RCC 7860 (cell line): ENCODE measurements around the gene ZSCAN10.
"Not testable (repeated sequence)": the region's sequence is repeated elsewhere in the genome, so short reads cannot be mapped to it uniquely, and the experiment has no call there.

Experiments used
- DNase-seq: peaks from one replicate; pipeline ENCODE4 v3.0.0-alpha.2; 2015; ENCODE audit warnings: low spot score
- FAIRE-seq: peaks from 2 replicates; lab custom pipeline; 2012; peaks lifted over from hg19 to GRCh38; lab: Jason Lieb, UNC

ZSCAN10 gene

DNA sequence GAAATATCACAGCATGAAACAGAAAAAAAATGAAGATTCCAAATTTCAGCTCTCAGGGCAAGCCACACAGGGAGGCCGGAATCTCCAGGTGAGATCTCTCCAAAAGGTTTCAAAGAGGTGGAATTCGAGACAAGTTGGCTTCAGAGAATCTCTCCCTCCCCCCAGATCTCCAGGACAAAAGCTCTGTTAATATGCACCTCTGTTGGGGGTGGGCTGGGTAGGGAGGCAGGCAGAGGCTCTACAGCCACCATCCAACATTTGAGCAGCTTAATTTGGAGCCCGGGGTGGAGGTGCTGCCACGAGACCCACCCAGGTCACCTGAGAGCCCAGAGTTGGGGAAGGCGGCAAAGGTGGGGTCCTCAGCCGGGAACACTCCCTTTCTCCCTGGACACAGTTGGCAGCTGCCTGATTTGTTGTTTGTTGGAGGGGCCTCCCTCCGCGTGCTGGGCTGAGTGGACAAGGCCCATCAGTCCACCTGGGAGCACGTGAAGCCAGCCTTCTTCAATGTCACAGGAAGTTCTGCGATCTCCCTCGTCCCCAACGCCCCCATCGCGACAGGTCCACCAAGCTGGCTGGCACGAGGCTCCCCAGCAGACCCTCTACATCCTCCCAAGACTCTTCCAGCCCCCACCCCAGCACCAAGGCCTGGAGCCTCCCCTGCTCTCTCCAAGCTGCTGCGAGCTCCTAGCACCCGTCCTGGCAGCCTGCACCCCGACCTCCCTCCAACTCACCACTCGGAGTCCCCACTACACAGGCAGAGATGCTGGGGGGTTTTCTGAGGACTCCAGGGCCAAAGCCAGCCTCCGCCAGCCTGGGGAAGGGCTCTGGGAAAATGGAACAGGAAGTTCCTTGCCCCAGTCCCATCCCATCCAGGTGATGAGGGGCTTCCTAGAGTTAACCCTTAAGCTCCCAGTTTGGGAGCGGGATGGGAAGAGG lies at the start of gene ZSCAN10:
Gene ZSCAN10, minus strand, starts transcription at position 836 of the 936 bp plus-strand sequence. CDS start 6,357 bp downstream, outside the sequence.
- no peak for DNase-seq
- FAIRE-seq: no peak

DNA sequence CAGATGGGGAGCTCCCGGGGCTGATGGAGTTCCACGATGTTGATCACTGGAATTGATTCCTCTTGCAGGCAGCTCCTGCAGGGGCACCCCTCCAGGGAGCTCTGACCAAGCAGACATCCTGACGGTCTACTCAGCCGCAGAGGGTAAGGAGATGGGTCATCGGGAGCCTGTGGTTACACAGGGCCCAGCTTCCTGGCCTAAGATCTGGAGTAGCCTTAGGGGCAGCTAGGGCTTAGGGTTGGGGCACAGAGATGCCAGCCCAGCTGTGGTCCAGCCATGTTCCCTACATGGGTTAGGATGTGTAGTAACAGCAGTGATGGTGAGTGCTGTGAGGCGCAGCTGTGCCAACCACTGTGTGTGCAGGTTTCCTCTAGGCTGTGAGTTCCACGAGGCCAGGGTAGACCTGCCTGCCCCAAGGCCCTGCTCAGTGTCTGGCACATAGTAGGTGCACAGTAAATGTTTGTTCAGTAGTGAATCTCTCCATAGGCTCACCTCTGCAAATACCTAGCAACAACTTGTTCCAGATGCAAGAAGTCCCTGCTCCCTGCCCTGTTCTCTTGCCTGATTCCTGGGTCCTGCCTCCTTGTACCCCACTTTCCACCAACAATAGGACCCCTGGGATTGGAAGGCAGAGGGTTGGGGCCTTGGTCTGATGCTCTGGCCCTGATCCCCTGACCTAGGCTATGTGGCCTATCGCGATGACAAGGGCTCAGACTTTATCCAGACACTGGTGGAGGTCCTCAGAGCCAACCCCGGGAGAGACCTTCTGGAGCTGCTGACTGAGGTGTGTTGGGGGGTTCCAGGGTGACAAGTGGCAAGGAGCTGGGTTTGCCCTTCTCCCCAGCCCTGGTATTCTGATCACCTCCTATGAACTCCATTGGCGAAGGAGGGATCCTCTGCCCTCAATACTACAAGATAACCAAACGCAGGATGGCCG lies 49.4 kb upstream of the ZSCAN10 start:
- no peak for DNase-seq
- FAIRE-seq: no peak

DNA sequence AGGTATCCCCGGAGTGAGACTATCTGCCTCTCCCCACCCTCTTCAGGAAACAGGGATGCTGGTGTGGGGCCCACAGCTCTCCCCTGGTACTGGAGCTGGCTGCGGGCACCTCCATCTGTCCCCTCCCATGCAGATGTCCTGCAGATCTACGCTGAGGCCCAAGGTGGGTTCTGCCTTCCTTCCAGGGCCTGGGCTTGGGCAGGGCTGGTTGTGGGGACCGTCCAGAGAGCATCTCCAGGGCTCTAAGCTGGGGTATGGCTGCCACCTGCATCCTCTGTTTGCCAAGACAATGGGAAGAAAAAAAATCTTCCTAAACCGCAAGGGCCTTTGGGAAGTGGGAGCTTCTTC lies 48.6 kb upstream of the ZSCAN10 start:
- DNase-seq (no peak), FAIRE-seq (no peak)

DNA sequence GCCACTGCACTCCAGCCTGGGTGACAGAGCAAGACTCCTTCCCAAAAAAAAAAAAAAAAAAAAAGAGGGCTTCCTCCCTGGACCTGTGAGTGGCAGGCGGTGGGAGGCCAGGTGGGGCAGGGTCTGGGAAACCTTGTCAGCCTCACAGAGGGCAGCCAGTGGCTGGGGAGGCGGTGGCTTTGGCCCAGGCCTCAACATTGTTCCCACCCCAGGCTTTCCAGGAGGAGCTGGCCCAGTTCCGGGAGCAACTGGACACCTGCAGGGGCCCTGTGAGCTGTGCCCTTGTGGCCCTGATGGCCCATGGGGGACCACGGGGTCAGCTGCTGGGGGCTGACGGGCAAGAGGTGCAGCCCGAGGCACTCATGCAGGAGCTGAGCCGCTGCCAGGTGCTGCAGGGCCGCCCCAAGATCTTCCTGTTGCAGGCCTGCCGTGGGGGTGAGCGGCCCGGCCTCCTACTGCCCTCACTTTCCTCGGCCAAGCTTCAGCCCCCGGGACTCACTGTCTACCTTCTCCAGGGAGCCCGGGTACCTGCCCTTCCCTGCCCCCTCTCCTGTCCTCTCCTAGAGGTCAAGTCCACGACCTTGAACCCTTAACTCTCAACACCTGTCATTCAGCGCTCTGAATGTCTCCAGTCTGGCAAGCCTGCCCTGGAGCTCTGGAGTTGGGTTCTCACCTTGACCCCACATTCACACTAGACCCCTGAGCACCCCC lies 48.1 kb upstream of the ZSCAN10 start:
- FAIRE-seq (no peak), DNase-seq (no peak)

DNA sequence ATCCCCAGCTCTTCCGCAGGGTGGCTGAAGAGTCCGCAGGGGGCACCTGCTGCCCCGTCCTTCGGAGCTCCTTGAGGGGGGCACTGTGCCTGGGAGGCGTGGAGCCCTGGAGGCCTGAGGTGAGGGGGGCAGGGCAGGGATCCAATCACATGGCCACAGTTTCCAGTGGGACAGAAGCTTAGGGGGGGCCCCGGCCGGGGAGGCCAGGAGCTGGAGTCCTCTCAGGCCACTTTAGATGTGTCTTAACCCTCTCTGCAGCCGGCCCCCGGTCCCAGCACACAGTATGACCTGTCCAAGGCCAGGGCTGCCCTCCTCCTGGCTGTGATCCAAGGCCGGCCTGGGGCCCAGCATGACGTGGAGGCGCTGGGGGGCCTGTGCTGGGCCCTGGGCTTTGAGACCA lies 46.6 kb upstream of the ZSCAN10 start:
- FAIRE-seq: no peak
- DNase-seq: no peak

DNA sequence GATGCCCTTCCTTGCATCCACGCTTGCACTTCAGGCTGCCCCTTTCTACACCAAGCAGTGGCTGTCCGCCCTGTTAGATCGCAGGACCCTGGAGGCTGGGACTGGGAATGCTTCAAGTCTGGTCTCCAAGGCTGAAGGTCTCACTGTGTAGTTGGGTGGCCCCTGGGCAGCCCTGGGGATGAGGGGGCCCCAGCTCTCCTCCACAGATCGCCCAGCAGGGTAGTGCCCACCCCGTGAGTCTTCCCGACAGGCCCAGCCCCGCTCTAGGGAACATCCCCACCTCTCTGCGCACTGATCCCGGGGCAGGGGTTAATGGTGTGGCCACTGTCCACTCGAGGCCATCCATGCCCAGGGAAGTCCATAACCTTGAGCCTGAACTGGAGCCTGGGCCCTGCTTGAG lies 46.1 kb upstream of the ZSCAN10 start:
- DNase-seq (no peak), FAIRE-seq (no peak)

DNA sequence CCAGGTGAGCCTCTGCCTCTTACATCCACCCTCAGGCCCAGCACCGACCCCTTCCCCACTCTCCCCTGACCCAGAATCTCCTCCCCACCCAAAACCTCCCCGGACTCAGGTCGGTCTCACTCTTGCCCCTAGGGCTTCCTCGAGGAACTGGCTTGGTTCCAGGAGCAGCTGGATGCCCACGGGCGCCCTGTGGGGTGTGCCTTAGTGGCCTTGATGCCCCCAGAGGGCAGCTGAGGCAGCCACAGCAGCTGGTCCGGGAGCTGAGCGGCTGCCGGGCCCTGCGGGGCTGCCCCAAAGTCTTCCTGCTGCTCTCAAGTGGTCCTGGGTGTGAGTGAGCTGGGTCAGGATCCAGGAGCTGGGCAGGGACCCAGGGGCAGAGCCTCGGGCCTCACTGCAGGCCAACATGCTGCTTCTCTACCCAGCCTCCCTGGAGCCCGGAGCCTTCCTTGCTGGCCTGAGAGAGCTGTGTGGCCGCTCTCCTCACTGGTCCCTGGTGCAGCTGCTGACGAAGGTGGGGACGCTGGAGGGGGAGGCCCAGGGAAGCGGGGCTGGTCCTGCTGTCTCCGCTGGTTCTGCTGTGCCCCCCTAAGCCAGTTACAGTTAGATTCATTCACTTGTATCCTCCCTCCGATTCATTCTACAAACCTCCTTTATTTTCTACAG lies 45.4 kb upstream of the ZSCAN10 start:
- no peak for DNase-seq
- FAIRE-seq: no peak

DNA sequence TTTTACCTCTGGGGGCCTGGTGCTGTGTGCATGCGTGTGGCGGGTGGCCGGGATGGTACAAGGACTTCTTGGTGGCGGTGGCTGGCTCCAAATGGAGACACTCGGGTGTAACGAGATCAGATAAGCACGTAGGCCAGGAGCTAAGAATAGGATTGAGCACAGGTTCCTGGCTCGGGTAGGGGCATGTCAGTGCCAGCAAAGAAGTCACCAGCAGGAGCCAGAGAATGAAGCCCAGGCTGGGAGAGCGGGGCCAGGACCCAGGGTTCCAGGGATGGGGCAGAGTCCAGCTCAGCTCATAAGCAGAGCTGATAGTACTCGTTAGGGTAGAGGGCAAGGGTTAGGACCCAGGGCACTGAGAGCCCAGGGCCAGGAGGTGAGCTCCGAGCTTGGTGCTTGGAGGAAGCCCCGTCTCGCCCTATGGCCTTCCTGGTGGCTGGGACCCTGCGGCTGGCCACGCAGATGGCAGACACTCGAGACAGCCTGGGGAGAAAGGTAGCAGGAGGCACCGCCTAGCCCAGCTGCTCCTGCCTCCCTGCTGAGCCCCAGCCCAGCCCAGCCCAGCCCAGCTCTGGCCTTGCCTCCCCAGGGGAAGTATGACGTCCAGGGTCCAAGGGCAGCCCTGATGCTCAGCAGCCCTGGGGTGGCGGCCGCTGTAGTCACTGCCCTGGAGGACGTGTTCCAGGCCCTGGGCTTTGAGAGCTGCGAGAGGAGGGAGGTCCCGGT lies 44.7 kb upstream of the ZSCAN10 start:
- no peak for DNase-seq
- no peak for FAIRE-seq

DNA sequence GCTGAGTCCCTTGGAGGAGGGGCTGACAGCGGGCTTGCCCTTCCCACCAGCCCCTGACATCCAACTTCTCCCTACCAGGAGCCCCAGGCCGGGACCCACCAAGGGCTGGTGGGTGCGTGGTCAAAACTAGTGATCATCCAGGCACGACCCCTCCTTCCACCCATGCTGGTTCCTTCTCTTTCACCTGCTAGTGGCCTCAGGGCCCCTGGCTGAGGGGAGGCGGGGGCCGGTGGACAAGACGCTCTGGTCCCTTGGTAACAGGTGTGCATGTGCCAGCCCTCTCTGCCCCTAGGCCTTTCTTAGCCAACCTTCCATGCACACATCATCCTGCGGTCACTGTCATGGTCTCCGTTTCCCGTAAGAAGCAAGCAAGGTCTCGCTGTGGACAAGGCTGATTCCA lies 44.1 kb upstream of the ZSCAN10 start:
- FAIRE-seq: no peak

DNA sequence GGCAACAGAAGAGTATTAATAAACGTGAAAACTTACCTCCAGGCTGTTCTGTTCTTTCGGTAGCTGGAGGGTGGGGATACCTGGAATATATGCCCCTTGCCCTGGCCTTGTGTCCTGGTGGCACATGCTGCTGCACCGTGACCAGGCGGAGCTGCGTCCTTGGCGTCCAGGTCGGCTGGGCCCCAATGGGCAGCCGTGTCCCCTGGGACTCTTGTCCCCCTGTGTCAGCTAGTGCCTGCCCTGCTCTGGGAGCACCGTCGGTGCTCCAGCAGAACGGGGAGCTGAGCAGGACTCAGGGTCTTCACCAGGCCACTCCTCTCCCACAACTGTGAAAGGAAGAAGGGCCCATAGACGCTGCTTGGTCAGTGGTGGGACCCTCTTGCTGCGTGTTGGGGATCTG lies 43.7 kb upstream of the ZSCAN10 start:
- FAIRE-seq (no peak), DNase-seq (no peak)

More for the DNA sequence above, 44.1 kb upstream of the ZSCAN10 start:
- no peak for DNase-seq

DNA sequence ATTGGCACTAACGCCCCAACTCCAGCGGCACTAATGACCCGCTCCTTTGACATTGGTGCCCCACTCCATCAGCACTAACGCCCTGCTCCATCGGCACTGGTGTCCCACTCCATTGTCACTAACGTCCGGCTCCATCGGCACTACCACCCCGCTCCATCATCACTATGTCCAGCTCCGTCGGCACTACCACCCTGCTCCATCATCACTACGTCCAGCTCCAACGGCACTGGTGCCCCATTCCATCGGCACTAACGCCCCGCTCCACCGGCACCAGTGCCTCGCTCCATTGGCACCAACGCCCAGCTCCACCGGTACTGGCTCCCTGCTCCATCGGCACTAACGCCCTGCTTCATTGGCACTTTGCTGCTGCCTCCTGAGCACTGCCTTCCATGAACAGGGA lies 43.2 kb upstream of the ZSCAN10 start:
- DNase-seq: no peak
- FAIRE-seq: no peak

DNA sequence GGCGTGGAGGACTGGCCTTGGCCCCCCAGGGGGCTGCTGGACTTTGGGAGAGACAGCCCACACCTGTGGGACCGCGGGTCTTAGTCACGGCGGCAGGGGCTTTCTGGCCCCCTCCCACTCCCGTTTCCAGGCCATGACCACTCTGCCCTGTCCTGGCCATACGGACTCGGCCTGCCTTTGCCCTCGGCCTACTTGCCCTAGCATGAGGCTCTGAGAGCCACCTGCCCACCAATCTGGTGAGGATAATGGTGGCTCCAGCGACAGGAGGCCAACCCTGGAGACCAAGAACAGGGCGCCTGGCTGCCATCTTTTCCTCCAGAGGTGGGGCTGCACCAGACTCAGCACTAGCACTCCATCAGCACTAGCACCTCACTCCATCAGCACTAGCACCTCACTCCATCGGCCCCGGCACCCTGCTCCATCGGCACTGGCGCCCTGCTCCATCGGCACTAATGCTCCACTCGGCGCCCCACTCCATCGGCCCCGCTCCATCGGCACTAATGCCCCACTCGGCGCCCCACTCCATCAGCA lies 42.8 kb upstream of the ZSCAN10 start:
- no peak for FAIRE-seq
- DNase-seq: no peak

DNA sequence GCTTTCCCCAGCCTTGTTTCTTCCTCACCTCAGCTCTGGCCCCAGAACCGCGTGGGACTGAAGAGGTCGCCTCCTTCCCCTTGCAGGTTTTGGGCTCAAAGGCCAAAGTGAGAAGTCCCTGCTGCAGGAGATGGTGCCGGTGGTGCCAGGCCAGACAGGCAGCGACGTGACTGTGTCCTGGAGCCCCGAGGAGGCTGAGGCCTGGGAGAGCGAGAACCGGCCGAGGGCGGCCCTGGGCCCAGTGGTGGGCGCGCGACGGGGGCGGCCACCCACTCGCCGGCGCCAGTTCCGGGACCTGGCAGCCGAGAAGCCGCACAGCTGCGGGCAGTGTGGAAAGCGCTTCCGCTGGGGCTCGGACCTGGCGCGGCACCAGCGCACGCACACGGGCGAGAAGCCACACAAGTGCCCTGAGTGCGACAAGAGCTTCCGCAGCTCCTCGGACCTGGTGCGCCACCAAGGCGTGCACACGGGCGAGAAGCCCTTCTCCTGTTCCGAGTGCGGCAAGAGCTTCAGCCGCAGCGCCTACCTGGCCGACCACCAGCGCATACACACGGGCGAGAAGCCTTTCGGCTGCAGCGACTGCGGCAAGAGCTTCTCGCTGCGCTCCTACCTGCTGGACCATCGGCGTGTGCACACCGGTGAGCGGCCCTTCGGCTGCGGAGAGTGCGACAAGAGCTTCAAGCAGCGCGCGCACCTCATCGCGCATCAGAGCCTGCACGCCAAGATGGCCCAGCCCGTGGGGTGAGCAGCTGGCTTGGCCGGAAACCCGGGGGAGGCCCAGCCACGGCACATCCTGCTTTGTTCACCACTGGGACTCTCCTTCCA lies 41.7 kb upstream of the ZSCAN10 start:
- DNase-seq (no peak), FAIRE-seq (no peak)

DNA sequence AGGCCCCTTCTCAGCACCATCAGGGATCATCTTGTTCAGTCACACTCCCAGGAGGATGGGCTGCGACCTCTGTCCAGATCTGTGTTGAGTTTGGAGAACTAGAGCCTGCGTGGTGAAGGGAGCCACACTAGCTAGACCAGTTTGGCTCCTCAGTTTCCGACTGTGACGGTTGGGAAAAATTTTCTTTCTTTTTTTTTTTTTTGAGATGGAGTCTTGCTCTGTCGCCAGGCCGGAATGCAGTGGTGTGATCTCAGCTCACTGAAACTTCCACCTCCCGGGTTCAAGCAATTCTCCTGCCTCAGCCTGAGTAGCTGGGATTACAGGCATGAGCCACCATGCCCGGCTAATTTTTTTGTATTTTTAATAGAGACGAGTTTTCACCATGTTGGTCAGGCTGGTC lies 40.5 kb upstream of the ZSCAN10 start:
- not testable (repeated sequence) for FAIRE-seq

DNA sequence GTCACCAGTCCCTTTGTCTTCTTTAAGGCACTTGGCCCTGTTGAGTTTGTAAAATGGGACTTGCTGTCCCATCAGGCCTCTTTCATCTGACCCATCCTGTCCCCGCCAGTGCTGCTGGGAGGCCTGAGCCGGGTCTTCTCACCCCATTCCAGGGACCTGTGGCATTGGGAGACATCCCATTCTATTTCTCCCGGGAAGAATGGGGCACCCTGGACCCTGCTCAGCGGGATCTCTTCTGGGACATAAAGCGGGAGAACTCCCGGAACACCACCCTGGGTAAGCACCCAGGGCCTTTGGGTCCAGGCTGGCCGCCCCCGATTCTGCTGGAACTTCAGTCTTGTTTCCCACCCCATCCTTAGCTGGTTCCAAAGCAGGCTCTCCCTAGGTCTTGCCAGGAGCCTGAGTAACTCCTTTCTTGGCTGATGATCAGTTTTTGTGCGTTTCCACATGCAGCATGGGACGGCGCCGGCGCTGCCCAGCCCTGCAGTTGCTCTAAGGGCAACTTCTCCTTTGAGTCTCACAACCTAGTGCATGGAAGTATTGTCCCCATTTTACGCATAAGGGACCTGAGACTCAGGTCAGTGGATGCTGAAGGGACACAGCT lies 39.8 kb upstream of the ZSCAN10 start:
- DNase-seq: no peak
- FAIRE-seq: no peak

More for the DNA sequence above, 40.5 kb upstream of the ZSCAN10 start:
- DNase-seq: not testable (repeated sequence)

DNA sequence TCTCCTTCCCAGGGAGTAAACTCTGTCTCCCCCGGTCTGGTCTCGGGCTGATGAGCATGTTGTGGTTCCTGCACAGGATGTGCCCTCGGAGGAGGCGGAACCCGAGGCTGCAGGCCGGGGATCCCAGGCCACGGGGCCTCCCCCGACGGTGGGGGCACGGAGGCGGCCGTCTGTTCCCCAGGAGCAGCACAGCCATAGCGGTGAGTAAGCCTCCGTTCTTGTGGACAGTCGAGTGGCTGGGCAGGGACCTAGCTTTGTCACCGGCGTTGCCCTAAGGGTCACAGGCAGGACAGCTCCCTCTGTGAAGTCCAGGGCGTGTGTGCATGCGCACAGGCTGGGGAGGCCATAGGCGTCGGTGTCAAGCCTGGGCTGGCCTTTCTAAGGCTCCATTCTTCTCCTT lies 39.2 kb upstream of the ZSCAN10 start:
- FAIRE-seq: no peak
- peak; percentile 19 for DNase-seq

DNA sequence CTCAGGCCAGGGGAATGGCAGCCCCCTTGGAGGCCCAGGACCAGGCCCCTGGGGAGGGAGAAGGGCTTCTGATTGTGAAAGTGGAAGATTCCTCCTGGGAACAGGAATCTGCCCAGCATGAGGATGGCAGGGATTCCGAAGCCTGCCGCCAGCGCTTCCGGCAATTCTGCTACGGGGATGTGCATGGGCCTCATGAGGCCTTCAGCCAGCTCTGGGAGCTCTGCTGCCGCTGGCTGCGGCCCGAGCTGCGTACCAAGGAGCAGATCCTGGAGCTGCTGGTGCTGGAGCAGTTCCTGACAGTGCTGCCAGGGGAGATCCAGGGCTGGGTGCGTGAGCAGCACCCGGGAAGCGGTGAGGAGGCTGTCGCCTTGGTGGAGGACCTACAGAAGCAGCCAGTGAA lies 38.2 kb upstream of the ZSCAN10 start:
- no peak for FAIRE-seq
- DNase-seq: no peak

DNA sequence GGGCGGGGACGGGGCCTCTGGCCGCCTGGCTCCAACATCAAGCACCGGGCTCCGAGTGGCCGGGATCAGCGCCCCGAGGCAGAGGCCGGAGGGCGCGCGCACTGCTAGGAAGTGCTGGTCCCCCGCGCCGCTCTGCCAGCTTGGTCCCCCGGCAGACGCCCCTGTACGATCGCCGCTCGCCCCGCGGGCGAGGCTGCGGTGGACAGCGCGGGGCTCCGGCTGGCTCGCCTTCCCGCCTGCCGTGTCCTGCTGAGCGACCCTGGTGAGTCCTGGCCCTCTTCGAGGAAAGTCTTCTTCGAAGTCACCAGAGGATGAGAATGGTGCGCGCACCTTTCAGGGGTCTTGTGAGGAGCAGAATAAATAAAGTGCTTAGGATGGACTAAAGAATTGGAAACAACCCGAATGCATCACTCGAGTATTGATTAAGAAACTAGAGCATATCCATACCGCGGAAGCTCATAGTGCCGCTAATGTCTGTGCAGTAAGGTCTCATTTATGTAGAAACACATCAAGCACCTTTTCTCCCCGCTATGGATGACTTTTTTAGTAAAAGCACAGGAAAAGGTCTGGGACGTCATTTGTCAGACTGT lies 36.1 kb upstream of the ZSCAN10 start:
- no peak for DNase-seq
- no peak for FAIRE-seq
